ENCODE measurements around the gene RAD1.

The RAD1 gene

GRCh38 chr5:34869256-34869655, 46.0 kb downstream of the RAD1 start:
- Histone ChIP-seq H3K9me3 (ENCODE audit: control extremely low read depth in 1 of 5, control insufficient read depth in 4 of 5, insufficient read depth in 2 of 5, low read depth in 1 of 5, low read length in 4 of 5) (no peaks in the 10 kb centered on the region), H3K4me3 (ENCODE audit: control insufficient read depth in 1 of 7, extremely low read depth in 1 of 7, insufficient read depth in 4 of 7, low read depth in 2 of 7, low read length in 6 of 7) (no peak overlapping the region), H3K27ac (ENCODE audit: insufficient read depth in 1 of 2, low read depth in 1 of 2, low read length in 2 of 2, poor library complexity in 1 of 2, severe bottlenecking in 2 of 2) (no peak overlapping the region), H3K27me3 (replicated peaks in 2 of 5; ENCODE audit: control insufficient read depth in 4 of 5, insufficient read depth in 5 of 5, low read length in 4 of 5) (no peaks in the 10 kb centered on the region), H3K4me1 (ENCODE audit: control extremely low read depth in 1 of 4, control insufficient read depth in 4 of 4, insufficient read depth in 4 of 4, low read length in 3 of 4) (peaks cover 0 to 33% (median 14%) of the 10 kb centered on the region in 4 experiments), H3K36me3 (ENCODE audit: control insufficient read depth in 4 of 4, insufficient read depth in 4 of 4, low read length in 3 of 4) (no peaks in the 10 kb centered on the region)
- no peak for DNase-seq
- CTCF ChIA-PET, result interaction anchor here (1.4 kb wide), 1 partner anchor 28 kb away, joined by 3 read pairs; no protein-coding TSS in a partner anchor
- no CpG with 5 or more reads among the region's 1 CpG for WGBS (ENCODE audit: insufficient coverage)
- POLR2A ChIA-PET, result no interaction called here

GRCh38 chr5:34868791-34869190, 46.5 kb downstream of the RAD1 start:
- H3K4me3 ChIP-seq (ENCODE audit: control insufficient read depth in 1 of 7, extremely low read depth in 1 of 7, insufficient read depth in 4 of 7, low read depth in 2 of 7, low read length in 6 of 7), result no peak overlapping the region
- no peak overlapping the region for H3K27ac ChIP-seq (ENCODE audit: insufficient read depth in 1 of 2, low read depth in 1 of 2, low read length in 2 of 2, poor library complexity in 1 of 2, severe bottlenecking in 2 of 2)
- CTCF ChIA-PET, result interaction anchor here (1.4 kb wide), 1 partner anchor 28 kb away, joined by 3 read pairs; no protein-coding TSS in a partner anchor

GRCh38 chr5:34867660-34868059, 47.6 kb downstream of the RAD1 start:
- H3K9me3 ChIP-seq (ENCODE audit: control extremely low read depth in 1 of 5, control insufficient read depth in 4 of 5, insufficient read depth in 2 of 5, low read depth in 1 of 5, low read length in 4 of 5), result no peaks in the 10 kb centered on the region
- H3K4me1 ChIP-seq (ENCODE audit: control extremely low read depth in 1 of 4, control insufficient read depth in 4 of 4, insufficient read depth in 4 of 4, low read length in 3 of 4), result peaks cover 0 to 49% (median 26%) of the 10 kb centered on the region in 4 experiments
- H3K36me3 ChIP-seq (ENCODE audit: control insufficient read depth in 4 of 4, insufficient read depth in 4 of 4, low read length in 3 of 4), result no peaks in the 10 kb centered on the region
- no peak overlapping the region for H3K4me3 ChIP-seq (ENCODE audit: control insufficient read depth in 1 of 7, extremely low read depth in 1 of 7, insufficient read depth in 4 of 7, low read depth in 2 of 7, low read length in 6 of 7)
- no peaks in the 10 kb centered on the region for H3K27me3 ChIP-seq (replicated peaks in 2 of 5; ENCODE audit: control insufficient read depth in 4 of 5, insufficient read depth in 5 of 5, low read length in 4 of 5)
- CTCF ChIA-PET, result interaction anchor here (1.3 to 1.4 kb wide), 2 partner anchors 27 to 30 kb away, joined by 3 to 5 read pairs; no protein-coding TSS in a partner anchor
- peak overlapping the region in 1 of 2 experiments; percentile 59 for H3K27ac ChIP-seq (ENCODE audit: insufficient read depth in 1 of 2, low read depth in 1 of 2, low read length in 2 of 2, poor library complexity in 1 of 2, severe bottlenecking in 2 of 2)
- no peak for DNase-seq
- POLR2A ChIA-PET, result no interaction called here
- WGBS (ENCODE audit: insufficient coverage), result no CpG with 5 or more reads among the region's 3 CpGs

More at GRCh38 chr5:34868791-34869190, 46.5 kb downstream of the RAD1 start:
- no peaks in the 10 kb centered on the region for H3K27me3 ChIP-seq (replicated peaks in 2 of 5; ENCODE audit: control insufficient read depth in 4 of 5, insufficient read depth in 5 of 5, low read length in 4 of 5)
- POLR2A ChIA-PET, result no interaction called here
- no CpG with 5 or more reads among the region's 1 CpG for WGBS (ENCODE audit: insufficient coverage)
- DNase-seq, result no peak
- H3K36me3 ChIP-seq (ENCODE audit: control insufficient read depth in 4 of 4, insufficient read depth in 4 of 4, low read length in 3 of 4), result no peaks in the 10 kb centered on the region
- peaks cover 0 to 37% (median 19%) of the 10 kb centered on the region in 4 experiments for H3K4me1 ChIP-seq (ENCODE audit: control extremely low read depth in 1 of 4, control insufficient read depth in 4 of 4, insufficient read depth in 4 of 4, low read length in 3 of 4)
- H3K9me3 ChIP-seq (ENCODE audit: control extremely low read depth in 1 of 5, control insufficient read depth in 4 of 5, insufficient read depth in 2 of 5, low read depth in 1 of 5, low read length in 4 of 5), result no peaks in the 10 kb centered on the region

- H3K27me3 ChIP-seq (replicated peaks in 2 of 5; ENCODE audit: control insufficient read depth in 4 of 5, insufficient read depth in 5 of 5, low read length in 4 of 5), result no peaks in the 10 kb centered on the region
- H3K36me3 ChIP-seq (ENCODE audit: control insufficient read depth in 4 of 4, insufficient read depth in 4 of 4, low read length in 3 of 4), result no peaks in the 10 kb centered on the region
- DNase-seq, result peak in 2 of 3 donors; percentile 7 to 17
- 54% methylated on average over 2 of the region's 3 CpGs for WGBS (ENCODE audit: insufficient coverage)
- H3K27ac ChIP-seq (ENCODE audit: insufficient read depth in 1 of 2, low read depth in 1 of 2, low read length in 2 of 2, poor library complexity in 1 of 2, severe bottlenecking in 2 of 2), result peak overlapping the region in 1 of 2 experiments; percentile 59
- H3K9me3 ChIP-seq (ENCODE audit: control extremely low read depth in 1 of 5, control insufficient read depth in 4 of 5, insufficient read depth in 2 of 5, low read depth in 1 of 5, low read length in 4 of 5), result no peaks in the 10 kb centered on the region
- ChIA-PET POLR2A (no interaction called here), CTCF (interaction anchor here (1.3 kb wide), 1 partner anchor 31 kb away, joined by 5 read pairs; no protein-coding TSS in a partner anchor)
- H3K4me1 ChIP-seq (ENCODE audit: control extremely low read depth in 1 of 4, control insufficient read depth in 4 of 4, insufficient read depth in 4 of 4, low read length in 3 of 4), result peaks cover 0 to 52% (median 26%) of the 10 kb centered on the region in 4 experiments
- H3K4me3 ChIP-seq (ENCODE audit: control insufficient read depth in 1 of 7, extremely low read depth in 1 of 7, insufficient read depth in 4 of 7, low read depth in 2 of 7, low read length in 6 of 7), result no peak overlapping the region
These were observed 48.3 kb downstream of the RAD1 start for GRCh38 chr5:34866989-34867471.

- Histone ChIP-seq H3K4me1 (ENCODE audit: control extremely low read depth in 1 of 4, control insufficient read depth in 4 of 4, insufficient read depth in 4 of 4, low read length in 3 of 4) (peaks cover 0 to 52% (median 26%) of the 10 kb centered on the region in 4 experiments), H3K36me3 (ENCODE audit: control insufficient read depth in 4 of 4, insufficient read depth in 4 of 4, low read length in 3 of 4) (no peaks in the 10 kb centered on the region), H3K9me3 (ENCODE audit: control extremely low read depth in 1 of 5, control insufficient read depth in 4 of 5, insufficient read depth in 2 of 5, low read depth in 1 of 5, low read length in 4 of 5) (no peaks in the 10 kb centered on the region), H3K4me3 (ENCODE audit: control insufficient read depth in 1 of 7, extremely low read depth in 1 of 7, insufficient read depth in 4 of 7, low read depth in 2 of 7, low read length in 6 of 7) (no peak overlapping the region), H3K27ac (ENCODE audit: insufficient read depth in 1 of 2, low read depth in 1 of 2, low read length in 2 of 2, poor library complexity in 1 of 2, severe bottlenecking in 2 of 2) (no peak overlapping the region), H3K27me3 (replicated peaks in 2 of 5; ENCODE audit: control insufficient read depth in 4 of 5, insufficient read depth in 5 of 5, low read length in 4 of 5) (no peaks in the 10 kb centered on the region)
- CTCF ChIA-PET, result no interaction called here
- 100% methylated on average over 2 of the region's 2 CpGs for WGBS (ENCODE audit: insufficient coverage)
- no peak for DNase-seq
- POLR2A ChIA-PET, result no interaction called here
These were observed 50.2 kb downstream of the RAD1 start for GRCh38 chr5:34865091-34865490.

- peaks cover 0 to 52% (median 26%) of the 10 kb centered on the region in 4 experiments for H3K4me1 ChIP-seq (ENCODE audit: control extremely low read depth in 1 of 4, control insufficient read depth in 4 of 4, insufficient read depth in 4 of 4, low read length in 3 of 4)
- WGBS (ENCODE audit: insufficient coverage), result no CpG with 5 or more reads among the region's 3 CpGs
- peak overlapping the region in 1 of 2 experiments; percentile 37 for H3K27ac ChIP-seq (ENCODE audit: insufficient read depth in 1 of 2, low read depth in 1 of 2, low read length in 2 of 2, poor library complexity in 1 of 2, severe bottlenecking in 2 of 2)
- H3K36me3 ChIP-seq (ENCODE audit: control insufficient read depth in 4 of 4, insufficient read depth in 4 of 4, low read length in 3 of 4), result no peaks in the 10 kb centered on the region
- no peaks in the 10 kb centered on the region for H3K27me3 ChIP-seq (replicated peaks in 2 of 5; ENCODE audit: control insufficient read depth in 4 of 5, insufficient read depth in 5 of 5, low read length in 4 of 5)
- H3K4me3 ChIP-seq (ENCODE audit: control insufficient read depth in 1 of 7, extremely low read depth in 1 of 7, insufficient read depth in 4 of 7, low read depth in 2 of 7, low read length in 6 of 7), result peak overlapping the region in 3 of 7 experiments; percentile 16 to 37 (median 31)
- ChIA-PET POLR2A (no interaction called here), CTCF (no interaction called here)
- H3K9me3 ChIP-seq (ENCODE audit: control extremely low read depth in 1 of 5, control insufficient read depth in 4 of 5, insufficient read depth in 2 of 5, low read depth in 1 of 5, low read length in 4 of 5), result no peaks in the 10 kb centered on the region
- peak; percentile 10 to 11 (median 11) for DNase-seq
These were observed 51.4 kb downstream of the RAD1 start for GRCh38 chr5:34863946-34864345.

- POLR2A ChIA-PET, result no interaction called here
- no peaks in the 10 kb centered on the region for H3K9me3 ChIP-seq (ENCODE audit: control extremely low read depth in 1 of 5, control insufficient read depth in 4 of 5, insufficient read depth in 2 of 5, low read depth in 1 of 5, low read length in 4 of 5)
- H3K4me1 ChIP-seq (ENCODE audit: control extremely low read depth in 1 of 4, control insufficient read depth in 4 of 4, insufficient read depth in 4 of 4, low read length in 3 of 4), result peaks cover 0 to 22% (median 12%) of the 10 kb centered on the region in 4 experiments
- CTCF ChIA-PET, result interaction anchor here (0.7 kb wide), 1 partner anchor 182 kb away, joined by 3 read pairs; no protein-coding TSS in a partner anchor
- no peak overlapping the region for H3K4me3 ChIP-seq (ENCODE audit: control insufficient read depth in 1 of 7, extremely low read depth in 1 of 7, insufficient read depth in 4 of 7, low read depth in 2 of 7, low read length in 6 of 7)
- 100% methylated on average over 2 of the region's 5 CpGs for WGBS (ENCODE audit: insufficient coverage)
- no peak overlapping the region for H3K27ac ChIP-seq (ENCODE audit: insufficient read depth in 1 of 2, low read depth in 1 of 2, low read length in 2 of 2, poor library complexity in 1 of 2, severe bottlenecking in 2 of 2)
- no peaks in the 10 kb centered on the region for H3K27me3 ChIP-seq (replicated peaks in 2 of 5; ENCODE audit: control insufficient read depth in 4 of 5, insufficient read depth in 5 of 5, low read length in 4 of 5)
- no peaks in the 10 kb centered on the region for H3K36me3 ChIP-seq (ENCODE audit: control insufficient read depth in 4 of 4, insufficient read depth in 4 of 4, low read length in 3 of 4)
- no peak for DNase-seq
These were observed 56.1 kb downstream of the RAD1 start for GRCh38 chr5:34859253-34859652.

Data from common myeloid progenitor, CD34-positive (primary cell).